ENCODE results near the gene RBM47.

Gene RBM47

GRCh38 chr4:40573593-40574311 is 55.9 kb downstream of the RBM47 start:
- DNase-seq: no peak

DNA sequence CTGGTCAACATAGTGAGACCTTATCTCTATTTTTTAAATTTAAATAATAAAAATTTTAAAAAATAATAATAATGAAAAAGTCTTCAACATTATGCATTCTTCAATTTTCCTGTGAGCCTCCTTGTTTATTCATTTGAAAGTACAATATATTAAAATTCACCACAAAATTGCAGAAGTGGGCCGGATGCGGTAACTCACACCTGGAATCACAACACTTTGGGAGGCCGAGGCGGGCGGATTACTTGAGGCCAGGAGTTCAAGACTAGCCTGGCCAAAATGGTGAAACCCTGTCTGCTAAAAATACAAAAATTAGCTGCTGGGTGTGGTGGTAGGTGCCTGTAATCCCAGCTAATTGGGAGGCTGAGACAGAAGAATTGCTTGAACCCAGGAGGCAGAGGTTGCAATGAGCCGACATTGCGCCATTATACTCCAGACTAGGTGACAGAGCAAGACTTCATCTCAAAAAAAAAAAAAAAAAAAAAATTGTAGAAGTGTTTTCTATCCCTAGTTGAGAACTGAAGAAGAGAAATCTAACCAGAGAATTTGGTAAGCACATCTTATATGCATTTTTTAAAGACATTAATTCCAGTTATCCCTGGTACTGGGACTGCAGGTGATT is 56.9 kb downstream of the RBM47 start:
- Histone ChIP-seq H3K36me3 (replicated peaks) (no peaks in the 10 kb centered on the region), H3K27me3 (replicated peaks) (no peaks in the 10 kb centered on the region), H3K27ac (no peak overlapping the region), H3K4me3 (ENCODE audit: low read depth, low read length) (no peak overlapping the region)
- no peak for DNase-seq
- TF ChIP-seq, protein P1, sequence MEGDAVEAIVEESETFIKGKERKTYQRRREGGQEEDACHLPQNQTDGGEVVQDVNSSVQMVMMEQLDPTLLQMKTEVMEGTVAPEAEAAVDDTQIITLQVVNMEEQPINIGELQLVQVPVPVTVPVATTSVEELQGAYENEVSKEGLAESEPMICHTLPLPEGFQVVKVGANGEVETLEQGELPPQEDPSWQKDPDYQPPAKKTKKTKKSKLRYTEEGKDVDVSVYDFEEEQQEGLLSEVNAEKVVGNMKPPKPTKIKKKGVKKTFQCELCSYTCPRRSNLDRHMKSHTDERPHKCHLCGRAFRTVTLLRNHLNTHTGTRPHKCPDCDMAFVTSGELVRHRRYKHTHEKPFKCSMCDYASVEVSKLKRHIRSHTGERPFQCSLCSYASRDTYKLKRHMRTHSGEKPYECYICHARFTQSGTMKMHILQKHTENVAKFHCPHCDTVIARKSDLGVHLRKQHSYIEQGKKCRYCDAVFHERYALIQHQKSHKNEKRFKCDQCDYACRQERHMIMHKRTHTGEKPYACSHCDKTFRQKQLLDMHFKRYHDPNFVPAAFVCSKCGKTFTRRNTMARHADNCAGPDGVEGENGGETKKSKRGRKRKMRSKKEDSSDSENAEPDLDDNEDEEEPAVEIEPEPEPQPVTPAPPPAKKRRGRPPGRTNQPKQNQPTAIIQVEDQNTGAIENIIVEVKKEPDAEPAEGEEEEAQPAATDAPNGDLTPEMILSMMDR (IDR thresholded peaks at IDR 0.05; ENCODE audit: low read depth, low read length, missing control alignments): no peak
- in situ Hi-C loops (cut with HindIII; ENCODE audit: low pct_ligation_motif_present, low sequenced_read_pairs): no loop called here

More at GRCh38 chr4:40573593-40574311, 55.9 kb downstream of the RBM47 start:
- no peak overlapping the region for H3K4me3 ChIP-seq (ENCODE audit: low read depth, low read length)
- no peak overlapping the region for H3K27ac ChIP-seq
- TF ChIP-seq, protein P1 (IDR thresholded peaks at IDR 0.05; ENCODE audit: low read depth, low read length, missing control alignments): no peak
- no peaks in the 10 kb centered on the region for H3K27me3 ChIP-seq (replicated peaks)
- in situ Hi-C loops (cut with HindIII; ENCODE audit: low pct_ligation_motif_present, low sequenced_read_pairs): no loop called here
- H3K36me3 ChIP-seq (replicated peaks): no peaks in the 10 kb centered on the region

DNA sequence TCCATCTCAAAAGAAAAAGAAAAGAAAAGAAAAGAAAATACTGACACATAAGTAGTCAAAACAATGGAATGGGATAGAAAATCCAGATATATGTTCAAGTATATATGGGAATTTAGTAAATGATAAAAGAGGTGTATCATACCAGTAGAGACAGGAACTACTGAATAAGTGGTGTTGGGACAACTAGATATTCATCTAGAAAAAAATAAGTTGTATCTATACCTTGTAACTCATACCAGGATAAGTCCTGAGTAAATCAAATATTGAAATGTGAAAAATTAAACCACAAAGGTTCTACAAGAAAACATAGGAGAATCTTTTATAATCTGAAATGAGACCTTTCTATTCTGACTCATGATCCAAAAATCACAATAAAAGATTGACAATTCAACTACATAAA is 58.5 kb downstream of the RBM47 start:
- no peak overlapping the region for H3K27ac ChIP-seq
- in situ Hi-C loops (cut with HindIII; ENCODE audit: low pct_ligation_motif_present, low sequenced_read_pairs): no loop called here
- H3K36me3 ChIP-seq (replicated peaks): no peaks in the 10 kb centered on the region
- no peak overlapping the region for H3K4me3 ChIP-seq (ENCODE audit: low read depth, low read length)
- H3K27me3 ChIP-seq (replicated peaks): no peaks in the 10 kb centered on the region
- TF ChIP-seq, protein P1 (IDR thresholded peaks at IDR 0.05; ENCODE audit: low read depth, low read length, missing control alignments): no peak
- DNase-seq: no peak

GRCh38 chr4:40570348-40571077 is 59.2 kb downstream of the RBM47 start:
- DNase-seq: no peak
- Histone ChIP-seq H3K27me3 (replicated peaks) (no peaks in the 10 kb centered on the region), H3K36me3 (replicated peaks) (no peaks in the 10 kb centered on the region), H3K4me3 (ENCODE audit: low read depth, low read length) (no peak overlapping the region), H3K27ac (no peak overlapping the region)
- in situ Hi-C loops (cut with HindIII; ENCODE audit: low pct_ligation_motif_present, low sequenced_read_pairs): no loop called here
- TF ChIP-seq, protein P1 (IDR thresholded peaks at IDR 0.05; ENCODE audit: low read depth, low read length, missing control alignments): no peak

GRCh38 chr4:40564815-40565483 is 64.7 kb downstream of the RBM47 start:
- in situ Hi-C loops (cut with HindIII; ENCODE audit: low pct_ligation_motif_present, low sequenced_read_pairs): no loop called here

More at GRCh38 chr4:40564815-40565483, 64.7 kb downstream of the RBM47 start:
- Histone ChIP-seq H3K27ac (no peak overlapping the region), H3K4me3 (ENCODE audit: low read depth, low read length) (no peak overlapping the region), H3K36me3 (replicated peaks) (no peaks in the 10 kb centered on the region), H3K27me3 (replicated peaks) (no peaks in the 10 kb centered on the region)
- TF ChIP-seq, protein P1 (IDR thresholded peaks at IDR 0.05; ENCODE audit: low read depth, low read length, missing control alignments): no peak
- DNase-seq: no peak
